Measurements from ENCODE around the gene DLL4.
"Not testable (repeated sequence)": the region's sequence is repeated elsewhere in the genome, so short reads cannot be mapped to it uniquely, and the experiment has no call there.

DLL4 gene

GRCh38 chr15:40952901-40953712, 24.0 kb downstream of the DLL4 start, which contains the start of gene CHAC1:
Gene CHAC1 (plus strand): TSS chr15:40953471. CDS start chr15:40953584, 113 bp downstream.
- H3K27ac ChIP-seq = peak within 1 kb of the TSS; percentile 95
- H3K9me3 ChIP-seq (ENCODE audit: severe bottlenecking) = no peaks in the 10 kb centered on the region
- H3K36me3 ChIP-seq = no peaks in the 10 kb centered on the region
- peak within 1 kb of the TSS; percentile 63 for H3K4me3 ChIP-seq (ENCODE audit: low read depth, low read length)
- DNase-seq = peak; percentile 97
- no peaks in the 10 kb centered on the region for H3K27me3 ChIP-seq (ENCODE audit: insufficient read depth, low read depth, severe bottlenecking)
- TF ChIP-seq CTCF (IDR thresholded peaks at IDR 0.05; ENCODE audit: low read depth, low read length) = no peak

- no peaks in the 10 kb centered on the region for H3K27me3 ChIP-seq (ENCODE audit: insufficient read depth, low read depth, severe bottlenecking)
- no peaks in the 10 kb centered on the region for H3K36me3 ChIP-seq
- no peak for DNase-seq
- H3K4me3 ChIP-seq (ENCODE audit: low read depth, low read length) = peak overlapping the region; percentile 63
- no peaks in the 10 kb centered on the region for H3K9me3 ChIP-seq (ENCODE audit: severe bottlenecking)
- peak overlapping the region; percentile 95 for H3K27ac ChIP-seq
- no peak for TF ChIP-seq CTCF (IDR thresholded peaks at IDR 0.05; ENCODE audit: low read depth, low read length)
Observed at GRCh38 chr15:40953713-40954074, 24.6 kb downstream of the DLL4 start.

- not testable (repeated sequence) for H3K36me3 ChIP-seq; H3K27me3 ChIP-seq (ENCODE audit: insufficient read depth, low read depth, severe bottlenecking); DNase-seq; H3K27ac ChIP-seq; H3K4me3 ChIP-seq (ENCODE audit: low read depth, low read length); H3K9me3 ChIP-seq (ENCODE audit: severe bottlenecking)
Observed at GRCh38 chr15:40954158-40954848, 25.2 kb downstream of the DLL4 start.

- no peaks in the 10 kb centered on the region for H3K9me3 ChIP-seq (ENCODE audit: severe bottlenecking)
- TF ChIP-seq CTCF (IDR thresholded peaks at IDR 0.05; ENCODE audit: low read depth, low read length) = no peak
- H3K27me3 ChIP-seq (ENCODE audit: insufficient read depth, low read depth, severe bottlenecking) = no peaks in the 10 kb centered on the region
- no peaks in the 10 kb centered on the region for H3K36me3 ChIP-seq
- H3K4me3 ChIP-seq (ENCODE audit: low read depth, low read length) = no peak overlapping the region
- DNase-seq = no peak
- no peak overlapping the region for H3K27ac ChIP-seq
Observed at GRCh38 chr15:40955141-40955903, 26.2 kb downstream of the DLL4 start.

- Histone ChIP-seq H3K9me3 (ENCODE audit: severe bottlenecking) (no peaks in the 10 kb centered on the region), H3K27ac (no peak overlapping the region), H3K4me3 (ENCODE audit: low read depth, low read length) (no peak overlapping the region), H3K36me3 (no peaks in the 10 kb centered on the region), H3K27me3 (ENCODE audit: insufficient read depth, low read depth, severe bottlenecking) (no peaks in the 10 kb centered on the region)
- no peak for TF ChIP-seq CTCF (IDR thresholded peaks at IDR 0.05; ENCODE audit: low read depth, low read length)
- DNase-seq = no peak
Observed at GRCh38 chr15:40955930-40956540, 26.9 kb downstream of the DLL4 start.

Measured in WERI-Rb-1 (cell line).